Activated CD4-positive, alpha-beta T cell treated with anti-CD3 and anti-CD28 coated beads for 36 hours (primary cell): ENCODE measurements around the gene C11orf91. TPM values are rescaled to one million over a fixed set of nuclear protein-coding genes. Genes with fewer than 3 reads are reported as not detected.

Experiments used
- ATAC-seq: fragments of 200-7000 bp; cut with Tn5 transposase; one replicate; pipeline ENCODE4 v1.10.0; 2021; ENCODE audit warnings: mild to moderate bottlenecking, moderate library complexity
- CTCF ChIA-PET: fragments of 350-600 bp; sonication (Branson Sonifier 250); formaldehyde crosslinking; loops from one replicate; lab custom pipeline; 2021; ENCODE audit warnings: antibody characterized with exemption; lab: Charles Lee
- POLR2A ChIA-PET: fragments of 350-600 bp; sonication (Branson Sonifier 250); formaldehyde crosslinking; loops from one replicate; lab custom pipeline; 2021; ENCODE audit warnings: antibody characterized with exemption, inconsistent platforms; lab: Charles Lee
- DNase-seq: peaks from one replicate; pipeline ENCODE4 v3.0.0-alpha.2; 2020
- H3K27ac Mint-ChIP-seq: one replicate; pipeline ENCODE4 v1.8.0; 2021; ENCODE audit warnings: mixed read lengths
- H3K27me3 Mint-ChIP-seq: one replicate; pipeline ENCODE4 v1.8.0; 2021; ENCODE audit warnings: mixed read lengths
- H3K36me3 Mint-ChIP-seq: one replicate; pipeline ENCODE4 v1.8.0; 2021; ENCODE audit warnings: low read depth, mixed read lengths
- H3K4me1 Mint-ChIP-seq: one replicate; pipeline ENCODE4 v1.8.0; 2021; ENCODE audit warnings: mixed read lengths
- H3K4me3 Mint-ChIP-seq: one replicate; pipeline ENCODE4 v1.8.0; 2021; ENCODE audit warnings: mild to moderate bottlenecking, moderate library complexity, mixed read lengths
- H3K9me3 Mint-ChIP-seq: one replicate; pipeline ENCODE4 v1.8.0; 2021; ENCODE audit warnings: low read depth, mixed read lengths
- intact Hi-C, 2 experiments: fragments of 100-400 bp; cut with DNase I in 1 of 2; cut with micrococcal nuclease in 1 of 2; formaldehyde crosslinking; loops; one replicate each; pipeline versions ENCODE4 v1.14.2 to v1.15.1; 2022 to 2024; cut with DNase I, micrococcal nuclease
- total RNA-seq, 2 experiments: library from RNA; stranded (reverse); gene quantifications; one replicate each; pipeline ENCODE4 v1.2.3, GENCODE V29; 2021

C11orf91 gene
- total RNA-seq, 2 experiments from 2014 or later, result not detected

- no peak for ATAC-seq
- ChIA-PET POLR2A (no interaction called here), CTCF (interaction anchor here (1.4 kb wide), 1 partner anchor 11 kb away, joined by 3 read pairs; no protein-coding TSS in a partner anchor)
- H3K4me1 Mint-ChIP-seq, result peaks cover 18% of the 10 kb centered on the region
- H3K27ac Mint-ChIP-seq, result no peak overlapping the region
- no peaks in the 10 kb centered on the region for H3K9me3 Mint-ChIP-seq
- intact Hi-C loops, result no loop called here
- no peaks in the 10 kb centered on the region for H3K36me3 Mint-ChIP-seq
- H3K4me3 Mint-ChIP-seq, result no peak overlapping the region
- DNase-seq, result no peak
- H3K27me3 Mint-ChIP-seq, result peaks cover 16% of the 10 kb centered on the region
These were observed 2.6 kb downstream of the C11orf91 start for GRCh38 chr11:33697997-33698396.

GRCh38 chr11:33696931-33697638 is 3.5 kb downstream of the C11orf91 start:
- POLR2A ChIA-PET, result no interaction called here
- intact Hi-C loops, result no loop called here
- ATAC-seq (no peak), DNase-seq (no peak)
- peaks cover 18% of the 10 kb centered on the region for H3K4me1 Mint-ChIP-seq
- CTCF ChIA-PET, result interaction anchor here (0.7 to 1.4 kb wide), 3 partner anchors 9 to 37 kb away, joined by 3 read pairs; no protein-coding TSS in a partner anchor
- no peaks in the 10 kb centered on the region for H3K36me3 Mint-ChIP-seq
- peaks cover 16% of the 10 kb centered on the region for H3K27me3 Mint-ChIP-seq
- no peak overlapping the region for H3K27ac Mint-ChIP-seq
- H3K9me3 Mint-ChIP-seq, result no peaks in the 10 kb centered on the region
- H3K4me3 Mint-ChIP-seq, result no peak overlapping the region

- H3K4me3 Mint-ChIP-seq, result no peak overlapping the region
These were observed 4.2 kb downstream of the C11orf91 start for GRCh38 chr11:33696411-33696810.

GRCh38 chr11:33695051-33695566 is 5.5 kb downstream of the C11orf91 start:
- Mint-ChIP-seq H3K4me3 (no peak overlapping the region), H3K4me1 (peaks cover 25% of the 10 kb centered on the region), H3K27ac (no peak overlapping the region), H3K36me3 (no peaks in the 10 kb centered on the region), H3K9me3 (no peaks in the 10 kb centered on the region), H3K27me3 (peaks cover 16% of the 10 kb centered on the region)
- intact Hi-C loops, result no loop called here
- POLR2A ChIA-PET, result no interaction called here
- no peak for DNase-seq
- CTCF ChIA-PET, result interaction anchor here (0.6 to 1.4 kb wide), 3 partner anchors 10 to 171 kb away, joined by 4 to 7 read pairs (median 5); no protein-coding TSS in a partner anchor
- ATAC-seq, result no peak

More at GRCh38 chr11:33696411-33696810, 4.2 kb downstream of the C11orf91 start:
- no peaks in the 10 kb centered on the region for H3K9me3 Mint-ChIP-seq
- ATAC-seq (no peak), DNase-seq (no peak)
- peaks cover 16% of the 10 kb centered on the region for H3K27me3 Mint-ChIP-seq
- no peak overlapping the region for H3K27ac Mint-ChIP-seq
- ChIA-PET CTCF (interaction anchor here (0.7 to 1.2 kb wide), 3 partner anchors 9 to 38 kb away, joined by 3 to 5 read pairs (median 3); no protein-coding TSS in a partner anchor), POLR2A (no interaction called here)
- intact Hi-C loops, result no loop called here
- peaks cover 19% of the 10 kb centered on the region for H3K4me1 Mint-ChIP-seq
- H3K36me3 Mint-ChIP-seq, result no peaks in the 10 kb centered on the region

GRCh38 chr11:33694346-33695050 is 6.1 kb downstream of the C11orf91 start:
- Mint-ChIP-seq H3K9me3 (no peaks in the 10 kb centered on the region), H3K27ac (no peak overlapping the region), H3K4me1 (peaks cover 24% of the 10 kb centered on the region), H3K36me3 (no peaks in the 10 kb centered on the region), H3K27me3 (peaks cover 12% of the 10 kb centered on the region), H3K4me3 (no peak overlapping the region)
- ATAC-seq, result no peak
- CTCF ChIA-PET, result interaction anchor here (0.6 to 1.4 kb wide), 4 partner anchors 11 to 172 kb away, joined by 3 to 7 read pairs (median 4); no protein-coding TSS in a partner anchor
- POLR2A ChIA-PET, result no interaction called here
- intact Hi-C loops, result no loop called here
- DNase-seq, result no peak

- H3K36me3 Mint-ChIP-seq, result no peaks in the 10 kb centered on the region
- H3K27me3 Mint-ChIP-seq, result peaks cover 12% of the 10 kb centered on the region
- intact Hi-C loops, result no loop called here
- no peak for ATAC-seq
- CTCF ChIA-PET, result no interaction called here
- POLR2A ChIA-PET, result interaction anchor here (0.7 kb wide), 1 partner anchor 24 kb away, joined by 3 read pairs; no protein-coding TSS in a partner anchor
- H3K9me3 Mint-ChIP-seq, result no peaks in the 10 kb centered on the region
- H3K27ac Mint-ChIP-seq, result no peak overlapping the region
- DNase-seq, result no peak
- peaks cover 24% of the 10 kb centered on the region for H3K4me1 Mint-ChIP-seq
- H3K4me3 Mint-ChIP-seq, result no peak overlapping the region
These were observed 8.1 kb downstream of the C11orf91 start for GRCh38 chr11:33692541-33692940.

- no peak overlapping the region for H3K4me3 Mint-ChIP-seq
- DNase-seq (no peak), ATAC-seq (no peak)
- H3K27ac Mint-ChIP-seq, result no peak overlapping the region
- peaks cover 24% of the 10 kb centered on the region for H3K4me1 Mint-ChIP-seq
- H3K36me3 Mint-ChIP-seq, result no peaks in the 10 kb centered on the region
- ChIA-PET POLR2A (interaction anchor here (0.7 kb wide), 1 partner anchor 23 kb away, joined by 3 read pairs; no protein-coding TSS in a partner anchor), CTCF (no interaction called here)
- H3K27me3 Mint-ChIP-seq, result peaks cover 12% of the 10 kb centered on the region
- no peaks in the 10 kb centered on the region for H3K9me3 Mint-ChIP-seq
- intact Hi-C loops, result no loop called here
These were observed 8.6 kb downstream of the C11orf91 start for GRCh38 chr11:33692013-33692504.

- H3K36me3 Mint-ChIP-seq, result no peaks in the 10 kb centered on the region
- ATAC-seq, result no peak
- H3K4me3 Mint-ChIP-seq, result no peak overlapping the region
- DNase-seq, result no peak
- peaks cover 18% of the 10 kb centered on the region for H3K4me1 Mint-ChIP-seq
- peaks cover 5% of the 10 kb centered on the region for H3K27me3 Mint-ChIP-seq
- H3K27ac Mint-ChIP-seq, result no peak overlapping the region
- ChIA-PET CTCF (interaction anchor here (0.6 kb wide), 1 partner anchor 332 kb away, joined by 3 read pairs; no protein-coding TSS in a partner anchor), POLR2A (interaction anchor here (0.6 kb wide), 1 partner anchor 797 kb away, joined by 3 read pairs; no protein-coding TSS in a partner anchor)
- H3K9me3 Mint-ChIP-seq, result no peaks in the 10 kb centered on the region
- intact Hi-C loops, result no loop called here
These were observed 9.4 kb downstream of the C11orf91 start for GRCh38 chr11:33691066-33691864.

- ATAC-seq, result peak; percentile 80
- peak; percentile 41 for DNase-seq
- POLR2A ChIA-PET, result interaction anchor here (0.6 kb wide), 1 partner anchor 796 kb away, joined by 3 read pairs; no protein-coding TSS in a partner anchor
- H3K27ac Mint-ChIP-seq, result no peak overlapping the region
- H3K4me3 Mint-ChIP-seq, result no peak overlapping the region
- no peaks in the 10 kb centered on the region for H3K9me3 Mint-ChIP-seq
- no peaks in the 10 kb centered on the region for H3K36me3 Mint-ChIP-seq
- CTCF ChIA-PET, result interaction anchor here (0.6 kb wide), 1 partner anchor 331 kb away, joined by 3 read pairs; no protein-coding TSS in a partner anchor
- intact Hi-C loops, result no loop called here
- H3K4me1 Mint-ChIP-seq, result peaks cover 16% of the 10 kb centered on the region
- peaks cover 2% of the 10 kb centered on the region for H3K27me3 Mint-ChIP-seq
These were observed 10.1 kb downstream of the C11orf91 start for GRCh38 chr11:33690290-33691065.

- CTCF ChIA-PET, result interaction anchor here (0.6 to 0.9 kb wide), 2 partner anchors 147 to 158 kb away, joined by 3 to 5 read pairs; no protein-coding TSS in a partner anchor
- Mint-ChIP-seq H3K36me3 (no peaks in the 10 kb centered on the region), H3K27ac (no peak overlapping the region), H3K9me3 (no peaks in the 10 kb centered on the region), H3K4me3 (no peak overlapping the region), H3K27me3 (peaks cover 2% of the 10 kb centered on the region), H3K4me1 (peaks cover 16% of the 10 kb centered on the region)
- intact Hi-C loops, result loop anchor here (2.0 to 5.0 kb wide), 3 partner anchors 147 to 522 kb away; no protein-coding TSS in a partner anchor
- no peak for DNase-seq
- POLR2A ChIA-PET, result no interaction called here
- no peak for ATAC-seq
These were observed 11.1 kb downstream of the C11orf91 start for GRCh38 chr11:33689501-33689900.
